H9 (cell line): ENCODE results near the gene CETN1. TPM values are rescaled to one million over a fixed set of nuclear protein-coding genes. Genes with fewer than 3 reads are reported as not detected.

Experiments
- DNase-seq: peaks from one replicate; pipeline ENCODE4 v3.0.0-alpha.2; 2017
- H2AFZ ChIP-seq: one replicate; pipeline ENCODE4 v1.6.1; 2013; ENCODE audit warnings: mild to moderate bottlenecking, low read length, control low read depth, moderate library complexity
- H2AK5ac ChIP-seq: 2 replicates; pipeline ENCODE4 v1.6.1; 2013; ENCODE audit warnings: low read length, control low read depth, mixed read lengths; ENCODE audit not compliant: insufficient read length
- H2BK120ac ChIP-seq: one replicate; pipeline ENCODE4 v1.6.1; 2013; ENCODE audit warnings: low read depth, mild to moderate bottlenecking, low read length, control low read depth, inconsistent platforms; ENCODE audit not compliant: poor library complexity, severe bottlenecking
- H2BK12ac ChIP-seq: 2 replicates; pipeline ENCODE4 v1.6.1; 2013; ENCODE audit warnings: low read length, control low read depth, mixed read lengths, low read depth; ENCODE audit not compliant: insufficient read length
- H2BK15ac ChIP-seq: 2 replicates; pipeline ENCODE4 v1.6.1; 2013; ENCODE audit warnings: low read depth, low read length, control low read depth
- H2BK20ac ChIP-seq: one replicate; pipeline ENCODE4 v1.6.1; 2013; ENCODE audit warnings: low read depth, mild to moderate bottlenecking, low read length, control low read depth, inconsistent platforms; ENCODE audit not compliant: poor library complexity, severe bottlenecking
- H2BK5ac ChIP-seq: 2 replicates; pipeline ENCODE4 v1.6.1; 2013; ENCODE audit warnings: low read length, control low read depth, mixed read lengths; ENCODE audit not compliant: insufficient read length
- H3K14ac ChIP-seq: 2 replicates; pipeline ENCODE4 v1.6.1; 2013; ENCODE audit warnings: low read length, control low read depth; ENCODE audit not compliant: insufficient read depth
- H3K18ac ChIP-seq: 2 replicates; pipeline ENCODE4 v1.6.1; 2013; ENCODE audit warnings: low read depth, mild to moderate bottlenecking, mixed read lengths, low read length, control low read depth; ENCODE audit not compliant: insufficient read length
- H3K23ac ChIP-seq: 2 replicates; pipeline ENCODE4 v1.6.1; 2013; ENCODE audit warnings: low read length, control low read depth, mixed read lengths, low read depth; ENCODE audit not compliant: insufficient read length
- H3K23me2 ChIP-seq: 2 replicates; pipeline ENCODE4 v1.6.1; 2013; ENCODE audit warnings: low read depth, mild to moderate bottlenecking, mixed read lengths, low read length, control low read depth; ENCODE audit not compliant: insufficient read length, poor library complexity, severe bottlenecking
- H3K27ac ChIP-seq: 2 replicates; pipeline ENCODE4 v1.5.1; 2013; ENCODE audit warnings: low read length, control low read depth, mixed read lengths, low read depth; ENCODE audit not compliant: insufficient read length
- H3K27me3 ChIP-seq: 2 replicates; pipeline ENCODE4 v1.6.1; 2013; ENCODE audit warnings: low read length, control low read depth, inconsistent platforms; ENCODE audit not compliant: insufficient read depth
- H3K4ac ChIP-seq: 2 replicates; pipeline ENCODE4 v1.6.1; 2013; ENCODE audit warnings: low read depth, mild to moderate bottlenecking, control low read depth, inconsistent platforms, low read length, moderate library complexity
- H3K4me1 ChIP-seq: 2 replicates; pipeline ENCODE4 v1.6.1; 2013; ENCODE audit warnings: low read length, control low read depth, inconsistent platforms; ENCODE audit not compliant: insufficient read depth
- H3K4me2 ChIP-seq: 2 replicates; pipeline ENCODE4 v1.6.1; 2013; ENCODE audit warnings: low read length, control low read depth, mixed read lengths; ENCODE audit not compliant: insufficient read length, insufficient read depth
- H3K56ac ChIP-seq: 2 replicates; pipeline ENCODE4 v1.6.1; 2013; ENCODE audit warnings: low read depth, mild to moderate bottlenecking, mixed read lengths, low read length, control low read depth; ENCODE audit not compliant: insufficient read length
- H3K79me1 ChIP-seq: 2 replicates; pipeline ENCODE4 v1.6.1; 2013; ENCODE audit warnings: low read depth, mild to moderate bottlenecking, moderate library complexity, low read length, control low read depth, inconsistent platforms; ENCODE audit not compliant: insufficient read depth, poor library complexity, severe bottlenecking
- H3K79me2 ChIP-seq: 2 replicates; pipeline ENCODE4 v1.6.1; 2013; ENCODE audit warnings: low read length, control low read depth, inconsistent platforms; ENCODE audit not compliant: insufficient read depth
- H3K9ac ChIP-seq: 2 replicates; pipeline ENCODE4 v1.6.1; 2013; ENCODE audit warnings: low read length, control low read depth, mixed read lengths; ENCODE audit not compliant: insufficient read length; ENCODE audit errors: extremely low read depth
- H3K9me3 ChIP-seq: one replicate; pipeline ENCODE4 v1.6.1; 2013; ENCODE audit warnings: low read depth, low read length, inconsistent platforms; ENCODE audit not compliant: control insufficient read depth
- H3T11ph ChIP-seq: one replicate; pipeline ENCODE4 v1.6.1; 2013; ENCODE audit warnings: mild to moderate bottlenecking, low read length, control low read depth, inconsistent platforms
- H4K20me1 ChIP-seq: one replicate; pipeline ENCODE4 v1.6.1; 2013; ENCODE audit not compliant: control insufficient read depth, insufficient read length, insufficient read depth
- H4K5ac ChIP-seq: 2 replicates; pipeline ENCODE4 v1.6.1; 2013; ENCODE audit warnings: low read depth, mild to moderate bottlenecking, mixed read lengths, low read length, control low read depth; ENCODE audit not compliant: insufficient read length
- H4K8ac ChIP-seq: replicated peaks from 2 replicates; pipeline ENCODE4 v1.6.1; 2013; ENCODE audit warnings: low read length, control low read depth, mixed read lengths, low read depth; ENCODE audit not compliant: insufficient read length
- H4K91ac ChIP-seq: 2 replicates; pipeline ENCODE4 v1.6.1; 2013; ENCODE audit warnings: low read depth, mild to moderate bottlenecking, moderate library complexity, mixed read lengths, low read length, control low read depth; ENCODE audit not compliant: insufficient read length
- H3K27ac Mint-ChIP-seq, 3 experiments: 2 replicates in 2 of 3; 3 replicates in 1 of 3; pipeline ENCODE4 v1.8.0; 2020 to 2021; ENCODE audit warnings: mixed read lengths in 3 of 3, mild to moderate bottlenecking in 1 of 3, moderate library complexity in 1 of 3
- H3K27me3 Mint-ChIP-seq: 2 replicates; pipeline ENCODE4 v1.8.0; 2021; ENCODE audit warnings: low read depth, mild to moderate bottlenecking, moderate library complexity, mixed read lengths
- H3K36me3 Mint-ChIP-seq, 3 experiments: 2 replicates in 2 of 3; 3 replicates in 1 of 3; pipeline ENCODE4 v1.8.0; 2020 to 2021; ENCODE audit warnings: low read depth in 3 of 3, mixed read lengths in 3 of 3; ENCODE audit not compliant: insufficient read depth in 1 of 3
- H3K4me1 Mint-ChIP-seq, 2 experiments: 2 replicates each; pipeline ENCODE4 v1.8.0; 2020; ENCODE audit warnings: mixed read lengths in 2 of 2
- H3K4me3 Mint-ChIP-seq, 2 experiments: 2 replicates in 1 of 2; 3 replicates in 1 of 2; pipeline ENCODE4 v1.8.0; 2020 to 2021; ENCODE audit warnings: mild to moderate bottlenecking in 2 of 2, mixed read lengths in 2 of 2, moderate library complexity in 1 of 2
- H3K9me3 Mint-ChIP-seq, 2 experiments: 2 replicates in 1 of 2; 3 replicates in 1 of 2; pipeline ENCODE4 v1.8.0; 2020; ENCODE audit warnings: mild to moderate bottlenecking in 2 of 2, mixed read lengths in 2 of 2, moderate library complexity in 1 of 2
- CTCF ChIP-seq: fragments of 200-600 bp; sonication (generic); conservative IDR thresholded peaks from 3 replicates; pipeline ENCODE4 v1.8.0; 2021; ENCODE audit warnings: antibody characterized with exemption, mild to moderate bottlenecking
- total RNA-seq: library from RNA; stranded (reverse); gene quantifications from 2 replicates; pipeline ENCODE4 v1.2.1, GENCODE V29; 2021

CETN1 gene
- total RNA-seq, 1 experiment from 2014 or later, result not detected

GRCh38 chr18:532632-533031 is 47.5 kb upstream of the CETN1 start:
- Histone ChIP-seq H4K5ac (no peak overlapping the region), H3K4ac (no peak overlapping the region), H3K79me1 (no peaks in the 10 kb centered on the region), H3K23me2 (no peaks in the 10 kb centered on the region), H2BK120ac (no peak overlapping the region), H2AK5ac (no peak overlapping the region), H3K18ac (no peak overlapping the region), H2AFZ (no peak overlapping the region), H3K27me3 (no peaks in the 10 kb centered on the region), H3K4me1 (no peaks in the 10 kb centered on the region), H2BK15ac (no peak overlapping the region), H3K9ac (no peak overlapping the region), H3K56ac (no peak overlapping the region), H3K4me2 (no peak overlapping the region), H4K91ac (no peak overlapping the region), H3K79me2 (no peaks in the 10 kb centered on the region), H2BK12ac (no peak overlapping the region), H3K23ac (no peak overlapping the region), H3K14ac (no peak overlapping the region), H2BK5ac (no peak overlapping the region), H2BK20ac (no peak overlapping the region), H4K20me1 (no peaks in the 10 kb centered on the region), H4K8ac (no peak overlapping the region), H3K9me3 (no peaks in the 10 kb centered on the region), H3T11ph (no peak overlapping the region), H3K27ac (no peak overlapping the region)
- peaks cover 3% of the 10 kb centered on the region; the same call in 1 of the 2 replicates for H3K27me3 Mint-ChIP-seq
- H3K4me3 Mint-ChIP-seq, result no peak overlapping the region
- DNase-seq, result no peak
- H3K4me1 Mint-ChIP-seq, result peaks cover 0 to 5% of the 10 kb centered on the region in 2 experiments; a peak in 1 of 4 replicates
- peaks cover 5 to 10% of the 10 kb centered on the region in 2 experiments; a peak in 4 of 5 replicates for H3K9me3 Mint-ChIP-seq
- TF ChIP-seq CTCF, result no peak
- no peak overlapping the region for H3K27ac Mint-ChIP-seq
- peaks cover 0 to 2% (median 0%) of the 10 kb centered on the region in 3 experiments; a peak in 2 of 7 replicates for H3K36me3 Mint-ChIP-seq
